Activated T-cell treated with anti-CD3 and anti-CD28 coated beads, Interleukin-2, amount 50 U/mL, for 48 hours (primary cell): ENCODE results near the gene MROH7.
"Not testable (repeated sequence)": the region's sequence is repeated elsewhere in the genome, so short reads cannot be mapped to it uniquely, and the experiment has no call there.

Source experiments
- DNase-seq, 2 experiments: peaks; one replicate each; pipeline ENCODE4 v3.0.0-alpha.2; 2020

Gene MROH7

GRCh38 chr1:54610601-54611580, 30.7 kb upstream of the MROH7 start:
- no peak for DNase-seq

GRCh38 chr1:54611621-54612020, 30.0 kb upstream of the MROH7 start:
- DNase-seq, result no peak

DNA sequence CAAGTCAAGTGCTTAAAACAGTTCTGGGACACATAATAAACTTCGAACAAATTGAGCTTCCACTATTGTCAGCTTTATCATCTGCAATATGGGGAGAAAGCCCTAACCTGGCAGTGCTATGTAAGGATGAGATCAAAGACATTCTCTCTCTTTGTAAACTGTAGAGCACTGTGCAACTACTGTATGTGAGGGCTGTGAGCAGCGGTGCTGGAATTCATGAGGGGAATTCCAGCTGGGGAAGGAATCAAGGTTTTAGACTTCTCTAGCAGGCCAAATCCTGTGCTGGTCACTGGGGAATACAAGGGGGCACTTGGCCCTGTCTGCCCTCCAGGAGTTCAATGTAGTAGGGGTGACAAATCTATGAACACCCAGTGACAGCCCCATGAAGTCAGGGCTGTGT, 27.6 kb upstream of the MROH7 start:
- no peak for DNase-seq

DNA sequence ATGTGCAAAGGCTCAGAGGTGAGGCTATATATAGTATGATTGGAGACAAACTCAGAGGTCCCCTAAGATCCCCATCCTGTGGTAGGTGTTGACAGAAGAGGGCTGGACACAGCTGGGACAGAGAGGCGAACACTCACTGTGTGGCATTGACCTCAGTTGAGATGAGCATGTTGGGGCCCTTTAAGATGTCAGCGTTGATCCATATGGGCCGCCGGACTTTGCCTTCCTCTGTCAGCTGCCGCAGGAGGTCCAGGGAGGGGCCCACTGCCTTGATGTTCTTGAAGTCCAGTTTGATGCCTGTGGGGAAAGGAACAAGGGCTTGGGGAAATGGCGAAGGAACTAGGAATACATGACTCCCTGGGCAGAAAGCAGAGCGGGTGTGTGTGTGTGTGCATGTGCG, 27.0 kb upstream of the MROH7 start:
- DNase-seq, result no peak

DNA sequence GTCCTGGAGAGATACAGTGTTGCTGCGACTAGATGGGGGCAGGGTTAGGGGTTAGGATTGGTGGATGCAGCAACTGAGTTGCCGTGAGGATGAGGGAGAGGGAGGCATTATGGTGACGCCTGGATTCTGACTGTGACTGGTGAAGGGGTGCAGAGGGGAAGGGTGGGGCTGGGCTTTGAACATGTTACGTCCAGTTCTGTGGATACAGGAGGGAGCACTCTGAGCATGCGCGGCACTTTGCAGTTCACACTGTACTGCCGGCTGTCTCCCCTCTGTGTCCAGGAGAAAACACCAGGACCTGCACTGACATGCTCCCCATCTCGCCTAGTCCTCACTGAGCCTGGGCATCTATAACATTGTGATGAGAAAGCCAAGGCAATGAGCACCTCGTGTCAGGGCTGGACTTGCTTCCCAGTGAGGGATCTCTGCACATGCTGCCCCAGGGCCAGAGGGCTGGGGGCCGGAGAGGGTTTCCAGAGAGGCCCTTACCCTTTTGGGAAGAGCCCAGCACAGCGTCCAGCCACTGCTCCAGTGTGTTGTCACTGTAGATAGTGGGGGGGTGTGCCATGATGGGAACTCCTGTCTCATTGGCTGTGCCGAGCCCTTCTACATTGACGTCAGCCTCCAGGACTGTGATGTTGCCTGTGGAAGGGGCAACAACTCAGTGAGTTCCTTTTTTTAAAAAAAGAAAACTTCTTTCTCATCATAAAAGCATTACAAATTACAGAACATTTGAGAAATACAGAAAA, 25.9 kb upstream of the MROH7 start:
- DNase-seq, result no peak

- no peak for DNase-seq
Observed at GRCh38 chr1:54619749-54620148, 21.8 kb upstream of the MROH7 start.

- no peak for DNase-seq
Observed at GRCh38 chr1:54623216-54624007, 18.2 kb upstream of the MROH7 start, which contains the start of gene FAM151A. Gene FAM151A, minus strand, starts transcription at chr1:54623525. Its CDS starts 130 bp downstream, at chr1:54623395.

DNA sequence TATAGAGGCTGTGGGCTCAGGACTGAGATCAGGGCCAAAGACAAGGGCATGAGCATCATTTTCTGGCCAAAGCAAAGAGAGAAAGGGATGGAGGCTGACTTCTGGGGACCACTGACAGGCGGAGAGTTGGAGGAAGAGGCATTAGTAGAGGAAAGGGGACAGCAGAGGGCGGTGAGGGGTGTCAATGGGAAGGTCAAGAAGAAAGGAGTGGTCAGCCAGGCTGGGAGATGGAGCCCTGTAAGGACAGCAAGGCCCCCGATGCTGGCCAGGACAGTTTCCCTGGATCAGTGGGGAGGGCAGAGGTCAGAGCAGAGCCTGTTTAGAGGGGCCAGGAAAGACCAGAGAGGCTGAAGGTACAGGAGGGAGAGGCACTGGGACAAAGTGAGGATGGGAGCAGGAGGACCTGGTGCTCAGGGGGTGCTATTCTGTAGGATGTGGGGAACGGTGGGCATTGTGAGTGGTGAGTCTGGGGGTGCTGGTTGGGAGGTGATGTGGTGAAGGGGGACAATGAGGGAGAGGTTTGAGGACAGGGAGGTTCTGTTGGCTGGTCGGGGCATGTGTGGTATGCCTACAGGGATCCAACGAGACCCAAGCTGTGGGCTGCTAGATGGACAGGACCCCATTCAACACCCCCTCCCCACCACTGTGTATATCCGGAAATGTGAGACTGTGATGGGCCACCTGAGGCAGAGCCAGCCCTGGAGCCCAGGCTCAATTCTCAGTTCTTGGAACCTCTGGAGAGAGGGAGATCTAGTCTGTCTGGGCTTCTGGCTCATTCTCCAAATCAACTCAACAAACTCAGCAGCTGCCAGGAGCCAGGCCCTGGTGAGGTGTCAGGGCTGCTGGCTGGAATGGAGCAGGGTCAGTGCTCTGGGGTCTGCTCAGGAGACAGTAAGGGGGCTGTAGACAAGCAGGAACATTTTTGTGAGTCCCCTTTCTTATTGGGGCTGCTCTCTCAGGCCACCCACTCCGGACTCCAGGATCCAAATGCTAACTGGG, 16.8 kb upstream of the MROH7 start:
- no peak for DNase-seq

- no peak for DNase-seq
Observed at GRCh38 chr1:54627196-54627595, 14.4 kb upstream of the MROH7 start.

- not testable (repeated sequence) for DNase-seq
Observed at GRCh38 chr1:54635804-54636203, 5.8 kb upstream of the MROH7 start.

DNA sequence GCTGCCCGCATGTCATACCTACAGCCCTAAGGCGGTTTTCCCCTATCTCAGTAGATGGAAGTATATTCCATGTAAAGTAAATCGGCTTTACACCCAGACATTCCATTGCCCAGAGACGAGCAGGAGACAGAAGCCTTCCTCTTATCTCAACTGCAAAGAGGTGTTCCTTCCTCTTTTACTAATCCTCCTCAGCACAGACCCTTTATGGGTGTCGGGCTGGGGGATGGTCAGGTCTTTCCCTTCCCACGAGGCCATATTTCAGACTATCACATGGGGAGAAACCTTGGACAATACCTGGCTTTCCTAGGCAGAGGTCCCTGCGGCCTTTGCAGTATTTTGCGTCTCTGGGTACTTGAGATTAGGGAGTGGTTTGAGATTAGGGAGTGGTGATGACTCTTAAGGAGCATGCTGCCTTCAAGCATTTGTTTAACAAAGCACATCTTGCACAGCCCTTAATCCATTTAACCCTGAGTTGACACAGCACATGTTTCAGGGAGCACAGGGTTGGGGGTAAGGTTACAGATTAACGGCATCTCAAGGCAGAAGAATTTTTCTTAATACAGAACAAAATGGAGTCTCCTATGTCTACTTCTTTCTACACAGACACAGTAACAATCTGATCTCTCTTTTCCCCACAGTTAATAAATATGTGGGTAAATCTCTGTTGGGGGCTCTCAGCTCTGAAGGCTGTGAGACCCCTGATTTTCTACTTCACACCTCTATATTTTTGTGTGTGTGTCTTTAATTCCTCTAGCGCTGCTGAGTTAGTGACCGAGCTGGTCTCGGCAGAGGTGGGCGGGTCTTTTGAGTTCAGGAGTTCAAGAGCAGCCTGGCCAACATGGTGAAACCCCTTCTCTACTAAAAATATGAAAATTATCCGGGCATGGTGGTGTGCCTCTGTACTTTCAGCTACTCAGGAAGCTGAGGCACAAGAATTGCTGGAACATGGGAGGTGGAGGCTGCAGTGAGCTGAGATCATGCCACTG, 4.8 kb upstream of the MROH7 start:
- not testable (repeated sequence) for DNase-seq

DNA sequence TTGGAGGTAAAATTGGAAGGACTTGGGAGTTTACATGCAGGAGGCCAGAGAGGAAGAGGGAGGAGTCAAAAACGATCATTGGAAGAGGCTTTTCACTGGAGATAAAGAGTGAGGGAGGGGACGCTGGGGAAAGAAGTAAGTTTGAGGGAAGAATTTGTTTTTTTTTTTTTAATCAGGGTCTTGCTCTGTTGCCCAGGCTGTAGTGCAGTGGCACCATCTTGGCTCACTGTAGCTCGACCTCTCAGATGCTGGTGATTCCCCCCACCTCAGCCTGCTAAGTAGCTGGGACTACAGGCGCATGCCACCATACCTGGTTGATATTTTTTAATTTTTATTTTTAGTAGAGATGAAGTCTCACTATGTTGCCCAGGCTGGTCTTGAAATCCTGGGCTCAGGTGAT, 1.2 kb upstream of the MROH7 start:
- DNase-seq, result no peak

GRCh38 chr1:54643736-54644135, 2.1 kb downstream of the MROH7 start:
- no peak for DNase-seq

GRCh38 chr1:54645806-54646676, 4.5 kb downstream of the MROH7 start:
- no peak for DNase-seq

DNA sequence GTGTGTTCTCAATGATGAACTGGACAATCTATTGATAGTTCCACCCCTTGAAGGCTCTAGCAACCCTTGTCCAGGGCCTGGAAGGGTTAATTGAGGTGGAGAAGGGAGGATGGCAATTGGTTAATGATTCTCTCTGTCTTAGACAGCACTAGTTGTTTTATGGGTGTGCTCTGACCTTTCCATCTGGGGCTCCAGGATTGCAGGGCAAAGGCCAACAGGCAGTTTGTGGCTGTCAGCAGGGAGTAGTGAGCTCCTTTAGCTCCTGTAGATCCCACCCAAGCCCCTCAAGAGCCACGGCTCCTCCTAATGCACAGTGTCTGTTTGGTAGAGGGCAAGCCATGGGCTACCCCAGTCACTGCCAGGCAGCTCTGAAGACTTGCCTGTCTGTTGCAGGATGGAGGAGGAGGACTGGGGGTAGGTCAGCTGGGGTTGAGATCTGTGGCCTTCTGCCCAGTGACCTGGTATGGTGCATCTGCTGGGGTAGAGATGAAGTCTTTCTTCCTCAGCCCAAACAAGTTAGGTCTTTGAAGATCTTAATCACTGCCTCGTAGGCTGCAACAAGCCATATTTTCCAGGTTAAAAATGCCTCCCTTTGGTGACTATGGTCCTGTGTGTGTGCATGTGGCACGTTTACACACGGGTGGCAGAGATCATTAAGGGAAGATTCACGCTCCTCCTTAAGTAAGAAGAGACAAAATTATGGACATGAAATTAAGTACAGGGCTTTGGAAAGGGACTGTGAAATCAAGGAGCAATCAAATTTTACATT, 7.7 kb downstream of the MROH7 start:
- no peak for DNase-seq

DNA sequence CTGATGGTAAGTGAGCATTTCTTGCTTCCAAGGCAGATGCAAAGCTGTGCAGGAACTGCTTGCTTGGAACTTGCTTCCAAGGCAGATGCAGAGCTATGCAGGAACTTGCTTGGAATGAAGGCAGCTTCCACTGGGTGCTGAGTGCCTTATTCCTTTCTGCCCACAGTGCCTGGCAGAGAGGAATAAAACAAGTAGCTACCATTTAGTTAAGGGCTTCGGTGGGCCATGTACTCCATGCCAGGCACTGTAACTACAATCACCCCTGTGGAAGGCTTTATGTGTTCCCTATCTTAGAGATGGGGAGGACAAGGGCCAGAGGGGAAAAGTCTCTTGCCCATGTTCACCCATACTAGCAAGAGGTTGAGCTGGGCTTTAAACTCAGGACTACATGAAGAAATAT, 8.3 kb downstream of the MROH7 start:
- no peak for DNase-seq

GRCh38 chr1:54650417-54650816, 8.8 kb downstream of the MROH7 start:
- DNase-seq, result no peak

DNA sequence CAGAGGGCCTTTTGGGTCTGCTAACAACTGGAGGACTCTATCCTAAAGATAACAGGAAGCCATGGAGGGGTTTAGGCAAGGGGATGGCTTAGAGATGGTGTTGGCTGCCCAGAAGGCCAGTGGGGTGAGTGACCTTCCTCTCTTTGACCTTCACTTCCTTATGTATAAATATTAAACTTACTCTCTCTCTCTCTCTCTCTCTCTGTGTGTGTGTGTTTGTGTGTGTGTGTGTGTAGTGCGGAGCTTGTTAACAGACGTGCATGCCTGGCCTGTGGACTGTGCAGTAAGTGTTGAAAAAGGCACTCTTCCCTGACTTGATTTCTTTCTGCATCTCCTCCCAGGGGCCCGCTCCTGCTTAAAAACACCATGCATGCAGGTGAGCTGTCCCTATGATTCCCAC, 10.0 kb downstream of the MROH7 start:
- DNase-seq, result no peak

- DNase-seq, result no peak
Observed at GRCh38 chr1:54652168-54652567, 10.6 kb downstream of the MROH7 start.
